Neutrophil (primary cell): ENCODE measurements around the gene STXBP4.

ENCODE experiments used
- H3K27ac ChIP-seq: fragments of 200-600 bp; sonication (generic); 2 replicates; pipeline ENCODE4 v1.5.1; 2016; ENCODE audit warnings: mild to moderate bottlenecking, moderate library complexity
- H3K27me3 ChIP-seq: fragments of 200-600 bp; sonication (generic); 2 replicates; pipeline ENCODE4 v1.6.0; 2016; ENCODE audit warnings: mild to moderate bottlenecking
- H3K36me3 ChIP-seq: fragments of 200-600 bp; sonication (generic); 2 replicates; pipeline ENCODE4 v1.5.1; 2017
- H3K4me1 ChIP-seq, 2 experiments: fragments of 200-600 bp in 1 of 2; sonication (generic) in 1 of 2; 1 replicate in 1 of 2; 2 replicates in 1 of 2; pipeline versions ENCODE4 v1.5.1 to v1.6.1; 2013 to 2016; ENCODE audit warnings: low read depth in 1 of 2, low read length in 1 of 2, mild to moderate bottlenecking in 1 of 2, moderate library complexity in 1 of 2; ENCODE audit not compliant: control insufficient read depth in 1 of 2, insufficient read depth in 1 of 2
- H3K4me3 ChIP-seq, 2 experiments: fragments of 200-600 bp in 1 of 2; sonication (generic) in 1 of 2; 1 replicate in 1 of 2; 2 replicates in 1 of 2; pipeline ENCODE4 v1.5.1; 2013 to 2016; ENCODE audit warnings: low read depth in 1 of 2, low read length in 1 of 2, mild to moderate bottlenecking in 1 of 2, moderate library complexity in 1 of 2
- H3K9me3 ChIP-seq: fragments of 200-600 bp; sonication (generic); 2 replicates; pipeline ENCODE4 v1.5.1; 2016
- TF ChIP-seq, protein P1 (sequence below): fragments of 200-600 bp; sonication (generic); IDR thresholded peaks from 2 replicates; pipeline ENCODE4 v1.5.1; 2016; ENCODE audit warnings: antibody characterized with exemption

Gene STXBP4

DNA sequence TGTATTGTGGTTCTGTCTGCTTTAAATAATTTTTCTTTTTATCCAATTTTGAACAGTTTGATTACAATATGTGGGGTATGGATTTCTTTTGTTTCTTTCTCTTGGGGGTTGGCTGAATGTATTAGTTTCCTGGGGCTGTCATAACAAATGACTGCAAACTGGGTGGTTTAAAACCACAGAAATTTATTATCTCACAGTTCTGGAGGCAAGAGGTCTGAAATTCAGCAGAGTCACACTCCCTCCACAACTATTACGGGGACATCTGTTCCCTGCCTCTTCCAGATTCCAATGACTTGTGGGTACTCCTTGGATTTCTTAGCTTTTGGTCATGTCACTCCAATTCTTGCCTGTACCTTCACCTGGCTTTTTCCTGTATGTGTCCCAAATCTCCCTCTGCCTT, 23.8 kb upstream of the STXBP4 start:
- TF ChIP-seq, protein P1, sequence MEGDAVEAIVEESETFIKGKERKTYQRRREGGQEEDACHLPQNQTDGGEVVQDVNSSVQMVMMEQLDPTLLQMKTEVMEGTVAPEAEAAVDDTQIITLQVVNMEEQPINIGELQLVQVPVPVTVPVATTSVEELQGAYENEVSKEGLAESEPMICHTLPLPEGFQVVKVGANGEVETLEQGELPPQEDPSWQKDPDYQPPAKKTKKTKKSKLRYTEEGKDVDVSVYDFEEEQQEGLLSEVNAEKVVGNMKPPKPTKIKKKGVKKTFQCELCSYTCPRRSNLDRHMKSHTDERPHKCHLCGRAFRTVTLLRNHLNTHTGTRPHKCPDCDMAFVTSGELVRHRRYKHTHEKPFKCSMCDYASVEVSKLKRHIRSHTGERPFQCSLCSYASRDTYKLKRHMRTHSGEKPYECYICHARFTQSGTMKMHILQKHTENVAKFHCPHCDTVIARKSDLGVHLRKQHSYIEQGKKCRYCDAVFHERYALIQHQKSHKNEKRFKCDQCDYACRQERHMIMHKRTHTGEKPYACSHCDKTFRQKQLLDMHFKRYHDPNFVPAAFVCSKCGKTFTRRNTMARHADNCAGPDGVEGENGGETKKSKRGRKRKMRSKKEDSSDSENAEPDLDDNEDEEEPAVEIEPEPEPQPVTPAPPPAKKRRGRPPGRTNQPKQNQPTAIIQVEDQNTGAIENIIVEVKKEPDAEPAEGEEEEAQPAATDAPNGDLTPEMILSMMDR, result no peak
- Histone ChIP-seq H3K9me3 (no peaks in the 10 kb centered on the region), H3K27me3 (no peaks in the 10 kb centered on the region), H3K36me3 (no peaks in the 10 kb centered on the region), H3K27ac (no peak overlapping the region), H3K4me3 (no peak overlapping the region), H3K4me1 (no peaks in the 10 kb centered on the region)

DNA sequence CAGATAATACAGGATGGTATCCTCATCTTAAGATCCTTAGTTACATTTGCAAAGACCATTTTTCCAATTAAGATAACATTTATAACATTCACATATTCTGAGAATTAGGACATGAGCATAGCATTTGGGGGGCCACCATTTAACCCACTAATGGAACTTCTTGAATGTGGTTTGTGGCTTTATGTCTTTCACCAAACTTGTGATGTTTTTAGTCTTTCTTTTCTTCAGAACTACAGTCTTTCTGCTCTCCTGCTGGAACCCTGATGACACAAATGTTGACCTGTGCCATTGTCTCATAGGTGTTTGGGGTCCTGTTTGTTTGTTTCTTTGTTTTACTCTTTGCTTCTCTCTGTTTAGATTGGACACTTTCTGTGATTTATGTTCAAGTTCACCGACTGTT, 23.3 kb upstream of the STXBP4 start:
- Histone ChIP-seq H3K36me3 (no peaks in the 10 kb centered on the region), H3K27ac (no peak overlapping the region), H3K27me3 (no peaks in the 10 kb centered on the region), H3K4me1 (no peaks in the 10 kb centered on the region), H3K9me3 (no peaks in the 10 kb centered on the region), H3K4me3 (no peak overlapping the region)
- TF ChIP-seq, protein P1, result no peak

DNA sequence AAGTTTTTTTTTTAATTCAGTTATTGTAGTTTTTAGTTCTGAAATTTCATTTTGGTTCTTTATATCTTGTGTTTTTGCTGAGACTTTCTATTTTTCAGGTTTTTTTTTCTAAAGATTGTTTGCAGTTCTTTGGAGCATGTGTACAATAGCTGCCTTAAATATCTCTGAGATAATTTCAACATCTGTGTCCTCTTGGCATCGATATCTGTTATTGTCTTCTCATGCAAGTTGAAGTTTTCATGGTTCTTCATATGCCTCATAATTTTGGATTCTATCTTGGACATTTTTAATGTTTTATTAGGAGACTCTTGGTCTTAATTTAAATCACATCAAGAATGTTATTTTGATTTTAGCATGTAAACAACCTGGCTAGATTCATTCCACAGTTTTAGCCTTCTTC, 22.9 kb upstream of the STXBP4 start:
- Histone ChIP-seq H3K9me3 (no peaks in the 10 kb centered on the region), H3K4me1 (no peaks in the 10 kb centered on the region), H3K4me3 (no peak overlapping the region), H3K27me3 (no peaks in the 10 kb centered on the region), H3K27ac (no peak overlapping the region), H3K36me3 (no peaks in the 10 kb centered on the region)
- TF ChIP-seq, protein P1, result no peak

DNA sequence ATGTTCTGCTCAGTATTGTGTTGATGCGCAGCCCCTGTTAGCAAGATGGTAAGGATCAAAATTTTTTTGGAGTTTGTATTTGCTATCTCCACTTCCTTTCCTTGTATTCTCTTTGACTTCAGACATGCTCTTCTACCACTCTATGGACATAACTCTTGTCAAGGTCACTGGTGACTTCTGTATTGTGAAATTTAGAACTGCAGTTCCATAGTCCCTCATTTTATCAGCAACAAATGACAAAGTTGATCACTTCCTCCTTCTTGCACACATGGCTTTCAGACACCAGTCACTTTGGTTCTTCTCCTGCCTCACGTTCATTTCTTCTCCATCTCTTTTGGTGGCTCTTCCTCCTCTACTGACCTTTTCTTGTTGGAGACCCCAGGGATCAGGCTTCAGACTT, 21.2 kb upstream of the STXBP4 start:
- TF ChIP-seq, protein P1, result no peak
- Histone ChIP-seq H3K4me1 (no peaks in the 10 kb centered on the region), H3K4me3 (no peak overlapping the region), H3K27me3 (no peaks in the 10 kb centered on the region), H3K27ac (no peak overlapping the region), H3K36me3 (no peaks in the 10 kb centered on the region), H3K9me3 (no peaks in the 10 kb centered on the region)

DNA sequence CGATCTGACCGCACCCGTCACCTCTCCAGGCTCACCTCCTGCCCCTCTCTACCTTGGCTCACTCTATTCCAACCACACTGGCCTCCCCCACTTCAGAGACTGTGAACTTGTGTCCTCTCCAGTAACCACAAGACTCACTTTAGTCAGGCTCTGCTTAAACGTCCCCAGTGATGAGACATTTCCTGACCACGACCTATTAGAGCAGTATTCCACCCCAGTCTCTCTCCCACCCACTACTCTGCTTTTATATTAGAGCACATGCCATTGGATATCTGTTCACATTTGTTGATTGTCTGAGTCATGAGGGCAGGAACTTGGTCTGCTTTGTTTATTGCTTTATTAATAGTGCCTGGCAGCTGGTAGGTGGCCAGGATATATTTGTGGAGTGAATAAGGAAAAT, 20.2 kb upstream of the STXBP4 start:
- H3K36me3 ChIP-seq, result no peaks in the 10 kb centered on the region
- no peak overlapping the region for H3K27ac ChIP-seq
- TF ChIP-seq, protein P1, result no peak
- H3K4me3 ChIP-seq, result no peak overlapping the region
- no peaks in the 10 kb centered on the region for H3K9me3 ChIP-seq
- no peaks in the 10 kb centered on the region for H3K27me3 ChIP-seq
- H3K4me1 ChIP-seq, result no peaks in the 10 kb centered on the region

DNA sequence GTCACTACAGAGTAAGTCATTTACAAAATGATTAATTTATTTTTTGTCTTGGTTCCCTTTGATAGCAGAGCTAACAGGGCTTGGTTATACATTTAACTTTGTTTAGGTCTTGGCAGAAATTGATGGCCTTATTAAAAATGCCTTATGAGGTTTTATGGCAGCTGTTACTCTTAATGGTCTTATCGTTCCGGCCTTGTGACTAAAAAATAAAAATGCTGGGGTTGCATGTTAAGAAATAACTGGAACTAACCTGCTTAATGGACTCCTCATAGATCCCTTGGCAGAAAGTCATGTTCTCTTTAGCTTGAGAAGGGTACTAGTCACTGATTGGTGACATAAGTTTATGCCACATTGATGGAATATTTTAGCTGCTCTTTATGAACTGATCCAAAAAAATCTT, 18.4 kb upstream of the STXBP4 start:
- no peaks in the 10 kb centered on the region for H3K27me3 ChIP-seq
- H3K36me3 ChIP-seq, result no peaks in the 10 kb centered on the region
- H3K4me3 ChIP-seq, result no peak overlapping the region
- no peak overlapping the region for H3K27ac ChIP-seq
- H3K9me3 ChIP-seq, result no peaks in the 10 kb centered on the region
- TF ChIP-seq, protein P1, result no peak
- H3K4me1 ChIP-seq, result no peaks in the 10 kb centered on the region
